ENCODE results near the gene SHPK. TPM values are rescaled to one million over a fixed set of nuclear protein-coding genes. Genes with fewer than 3 reads are reported as not detected.

Gene SHPK
- total RNA-seq, 1 experiment from 2014 or later = 19.6 TPM

GRCh38 chr17:3681057-3681456, 45.0 kb upstream of the SHPK start:
- Histone ChIP-seq H3K79me2 (ENCODE audit: insufficient read depth, low read length) (no peaks in the 10 kb centered on the region), H4K20me1 (ENCODE audit: insufficient read depth) (no peaks in the 10 kb centered on the region), H3K4me1 (ENCODE audit: control insufficient read depth in 1 of 2, insufficient read depth in 2 of 2, low read length in 2 of 2) (peaks cover 0 to 10% of the 10 kb centered on the region in 2 experiments; a peak in 3 of 4 replicates), H3K9me2 (ENCODE audit: insufficient read depth) (no peaks in the 10 kb centered on the region), H3K9ac (ENCODE audit: low read length) (no peak overlapping the region), H3K4me2 (ENCODE audit: low read length) (no peak overlapping the region), H3K27ac (ENCODE audit: low read depth, low read length) (no peak overlapping the region), H3K9me3 (ENCODE audit: control insufficient read depth in 1 of 2, insufficient read depth in 1 of 2, low read depth in 1 of 2, low read length in 2 of 2) (no peaks in the 10 kb centered on the region), H2AFZ (ENCODE audit: low read depth, low read length, poor library complexity, severe bottlenecking) (no peak overlapping the region), H3K36me3 (ENCODE audit: control insufficient read depth in 1 of 2, insufficient read depth in 2 of 2, low read length in 2 of 2) (no peaks in the 10 kb centered on the region), H3K27me3 (ENCODE audit: insufficient read depth, low read length) (no peaks in the 10 kb centered on the region), H3K4me3 (replicated peaks in 1 of 2; ENCODE audit: low read depth in 1 of 2, low read length in 2 of 2) (no peak overlapping the region)
- RAD21 ChIA-PET (ENCODE audit: low non-redundant PET in 1 of 2, low total read pairs in 2 of 2, uncharacterized antibody in 2 of 2, unreplicated experiment in 2 of 2) = no interaction called here
- ATAC-seq (no peak), DNase-seq (ENCODE audit: low read depth, low spot score) (no peak)
- intact Hi-C loops (cut with micrococcal nuclease) = no loop called here
- TF ChIP-seq SRF (IDR thresholded peaks at IDR 0.05; ENCODE audit: low read depth) = no peak
- TF ChIP-seq SIN3A (IDR thresholded peaks at IDR 0.05; ENCODE audit: low read depth) = no peak
- TF ChIP-seq ZBTB33 (IDR thresholded peaks at IDR 0.05; ENCODE audit: extremely low read depth, insufficient replicate concordance, low read length) = no peak
- no peak for TF ChIP-seq EZH2phosphoT487 (IDR thresholded peaks at IDR 0.05; ENCODE audit: borderline replicate concordance)
- no peak for TF ChIP-seq ATF3 (IDR thresholded peaks at IDR 0.05)
- TF ChIP-seq YY1 (IDR thresholded peaks at IDR 0.05; ENCODE audit: extremely low read depth, insufficient replicate concordance, low read depth, low read length) = no peak
- no peak for TF ChIP-seq SP1 (IDR thresholded peaks at IDR 0.05; ENCODE audit: low read depth)
- TF ChIP-seq CBX3 (IDR thresholded peaks at IDR 0.05; ENCODE audit: low read depth) = no peak
- TF ChIP-seq RAD21 (IDR thresholded peaks at IDR 0.05; ENCODE audit: low read depth) = no peak
- TF ChIP-seq JUND (IDR thresholded peaks at IDR 0.05) = no peak
- no peak for TF ChIP-seq ELF1 (IDR thresholded peaks at IDR 0.05; ENCODE audit: borderline replicate concordance, low read depth)
- TF ChIP-seq REST (IDR thresholded peaks at IDR 0.05; ENCODE audit: low read depth) = no peak
- TF ChIP-seq FOSL1 (IDR thresholded peaks at IDR 0.05; ENCODE audit: low read depth) = no peak
- TF ChIP-seq MAX (IDR thresholded peaks at IDR 0.05) = no peak
- TF ChIP-seq TCF7L2 (IDR thresholded peaks at IDR 0.05; ENCODE audit: borderline replicate concordance, extremely low read depth, insufficient read depth, insufficient read length) = no peak
- no peak for TF ChIP-seq ZFX (IDR thresholded peaks at IDR 0.05)
- TF ChIP-seq EZH2 (IDR thresholded peaks at IDR 0.05) = no peak
- TF ChIP-seq ZNF274 (IDR thresholded peaks at IDR 0.05; ENCODE audit: low read depth, low read length) = no peak
- TF ChIP-seq CEBPB (IDR thresholded peaks at IDR 0.05; ENCODE audit: low read depth) = no peak
- CTCF ChIA-PET = interaction anchor here (0.9 kb wide), 1 partner anchor 56 kb away, joined by 4 read pairs; no protein-coding TSS in a partner anchor
- no TSS peak for BruUV-seq (replicated peaks)
- POLR2A ChIA-PET = no interaction called here

Measured in HCT116 (cell line).